SK-N-SH treated with all-trans-retinoic acid at 6 μM for 48 hours (cell line): ENCODE results near the gene SMIM41.
A peak's percentile ranks its signal among the peaks of the same experiment; 100 is the strongest.

Experiments
- ARNTL ChIP-seq: fragments of 450-650 bp; formaldehyde crosslinking; IDR thresholded peaks from 2 replicates; pipeline ENCODE4 v1.5.0; 2020; ENCODE audit warnings: low read depth, mild to moderate bottlenecking, moderate library complexity, borderline replicate concordance
- ESRRG ChIP-seq: fragments of 250-450 bp; sonication (Bioruptor Pico); IDR thresholded peaks from 2 replicates; pipeline ENCODE4 v1.6.1; 2021; ENCODE audit warnings: mild to moderate bottlenecking
- GLIS3 ChIP-seq: fragments of 250-450 bp; sonication (Bioruptor Pico); IDR thresholded peaks from 2 replicates; pipeline ENCODE4 v1.5.0; 2020; ENCODE audit warnings: mild to moderate bottlenecking, moderate library complexity
- OSR1 ChIP-seq: fragments of 250-450 bp; sonication (Bioruptor Pico); IDR thresholded peaks from 2 replicates; pipeline ENCODE4 v1.8.0; 2022; ENCODE audit warnings: moderate library complexity, mild to moderate bottlenecking, inconsistent platforms
- PATZ1 ChIP-seq: fragments of 250-450 bp; sonication (Bioruptor Pico); IDR thresholded peaks from 2 replicates; pipeline ENCODE4 v1.8.0; 2020; ENCODE audit warnings: mild to moderate bottlenecking, moderate library complexity, borderline replicate concordance
- POU6F1 ChIP-seq: fragments of 250-450 bp; sonication (Bioruptor Pico); IDR thresholded peaks from 2 replicates; pipeline ENCODE4 v1.8.0; 2021; ENCODE audit warnings: low read depth, mild to moderate bottlenecking, moderate library complexity, borderline replicate concordance
- TCF4 ChIP-seq: fragments of 250-450 bp; sonication (Bioruptor Pico); IDR thresholded peaks from 2 replicates; pipeline ENCODE4 v1.8.0; 2021; ENCODE audit warnings: mild to moderate bottlenecking, moderate library complexity, borderline replicate concordance
- ZC3H10 ChIP-seq: fragments of 250-450 bp; sonication (Bioruptor Pico); IDR thresholded peaks from 2 replicates; pipeline ENCODE4 v1.5.1; 2021; ENCODE audit warnings: mild to moderate bottlenecking, moderate library complexity
- ZFP3 ChIP-seq: fragments of 250-450 bp; sonication (Bioruptor Pico); IDR thresholded peaks from 2 replicates; pipeline ENCODE4 v1.5.0; 2020; ENCODE audit warnings: mild to moderate bottlenecking, moderate library complexity
- ZNF8 ChIP-seq: fragments of 450-650 bp; formaldehyde crosslinking; IDR thresholded peaks from 2 replicates; pipeline ENCODE4 v1.5.0; 2020; ENCODE audit warnings: mild to moderate bottlenecking, moderate library complexity
- TF ChIP-seq, protein P1 (sequence below): fragments of 250-450 bp; sonication (Bioruptor Pico); IDR thresholded peaks from 2 replicates; pipeline ENCODE4 v1.5.1; 2020; ENCODE audit warnings: low read depth, mild to moderate bottlenecking, moderate library complexity

DNA sequence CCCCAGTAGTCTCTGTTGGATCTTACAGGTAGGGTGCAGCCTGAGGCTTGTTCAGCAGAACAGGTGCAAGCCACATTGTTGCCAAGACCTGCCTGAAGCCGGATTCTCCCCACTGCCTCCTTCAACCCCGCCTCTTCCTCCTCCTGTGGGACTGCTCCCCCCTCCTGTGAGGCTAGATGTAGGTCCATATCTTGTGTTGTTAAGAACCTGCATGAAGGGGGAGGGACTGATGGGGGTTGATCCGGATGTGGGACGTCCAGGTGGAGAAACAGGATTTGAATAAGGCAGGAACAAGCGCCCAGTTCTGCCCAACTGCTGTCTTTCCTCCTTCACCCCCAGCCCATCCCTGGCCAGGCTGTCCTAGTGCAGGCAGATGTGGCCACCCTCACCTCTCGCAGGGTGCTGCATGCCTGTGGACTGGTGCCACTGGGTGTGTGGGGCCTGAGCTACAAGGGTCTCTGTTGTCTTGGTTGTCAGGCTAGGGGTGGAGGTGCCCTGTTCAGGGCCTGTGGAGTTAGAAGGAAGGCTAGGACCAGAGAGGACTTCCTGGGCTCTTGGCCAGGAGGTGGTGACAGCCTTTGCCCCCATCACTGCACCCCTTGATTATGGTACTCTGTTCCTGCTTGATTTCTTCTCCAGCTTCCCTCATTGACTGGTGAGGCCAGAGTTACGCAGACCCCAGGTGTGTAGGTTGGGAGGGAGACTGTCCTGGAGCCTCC, 26.9 kb upstream of the SMIM41 start:
- TF ChIP-seq, protein P1, sequence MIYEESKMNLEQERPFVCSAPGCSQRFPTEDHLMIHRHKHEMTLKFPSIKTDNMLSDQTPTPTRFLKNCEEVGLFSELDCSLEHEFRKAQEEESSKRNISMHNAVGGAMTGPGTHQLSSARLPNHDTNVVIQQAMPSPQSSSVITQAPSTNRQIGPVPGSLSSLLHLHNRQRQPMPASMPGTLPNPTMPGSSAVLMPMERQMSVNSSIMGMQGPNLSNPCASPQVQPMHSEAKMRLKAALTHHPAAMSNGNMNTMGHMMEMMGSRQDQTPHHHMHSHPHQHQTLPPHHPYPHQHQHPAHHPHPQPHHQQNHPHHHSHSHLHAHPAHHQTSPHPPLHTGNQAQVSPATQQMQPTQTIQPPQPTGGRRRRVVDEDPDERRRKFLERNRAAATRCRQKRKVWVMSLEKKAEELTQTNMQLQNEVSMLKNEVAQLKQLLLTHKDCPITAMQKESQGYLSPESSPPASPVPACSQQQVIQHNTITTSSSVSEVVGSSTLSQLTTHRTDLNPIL (CRISPR knock-in tag), result peak; percentile 66
- TF ChIP-seq PATZ1, result no peak
- TF ChIP-seq ZFP3, result no peak
- no peak for TF ChIP-seq ARNTL (CRISPR knock-in tag)
- no peak for TF ChIP-seq TCF4 (CRISPR knock-in tag)
- no peak for TF ChIP-seq GLIS3 (CRISPR knock-in tag)
- TF ChIP-seq ESRRG (CRISPR knock-in tag), result no peak
- no peak for TF ChIP-seq OSR1
- TF ChIP-seq ZNF8 (CRISPR knock-in tag), result no peak
- TF ChIP-seq POU6F1 (CRISPR knock-in tag), result no peak
- no peak for TF ChIP-seq ZC3H10 (CRISPR knock-in tag)
